IPS-NIHi7 (cell line): ENCODE results near the gene ACAN.

Experiments
- DNase-seq: peaks from one replicate; pipeline ENCODE4 v3.0.0; 2012; ENCODE audit warnings: mixed read lengths; ENCODE audit errors: extremely low spot score

The ACAN gene

GRCh38 chr15:88877415-88877814 is 74.2 kb downstream of the ACAN start:
- no peak for DNase-seq

- no peak for DNase-seq
Observed at GRCh38 chr15:88877906-88878305, 74.7 kb downstream of the ACAN start.

GRCh38 chr15:88878720-88879184 is 75.5 kb downstream of the ACAN start:
- DNase-seq: peak; percentile 90

GRCh38 chr15:88880944-88881740 is 77.9 kb downstream of the ACAN start:
- DNase-seq: no peak

GRCh38 chr15:88881775-88882174 is 78.5 kb downstream of the ACAN start:
- DNase-seq: no peak

- DNase-seq: no peak
Observed at GRCh38 chr15:88882785-88883184, 79.5 kb downstream of the ACAN start.

GRCh38 chr15:88887068-88887580 is 83.9 kb downstream of the ACAN start:
- DNase-seq: no peak

GRCh38 chr15:88888719-88889118 is 85.5 kb downstream of the ACAN start:
- no peak for DNase-seq

GRCh38 chr15:88890495-88890894 is 87.3 kb downstream of the ACAN start:
- DNase-seq: no peak

GRCh38 chr15:88891540-88892254 is 88.5 kb downstream of the ACAN start:
- no peak for DNase-seq

- DNase-seq: peak; percentile 89
Observed at GRCh38 chr15:88894348-88894818, 91.1 kb downstream of the ACAN start.

GRCh38 chr15:88894819-88895767 is 91.9 kb downstream of the ACAN start, which contains the start of gene HAPLN3:
HAPLN3 (minus strand) TSS chr15:88895544; CDS start chr15:88887298, 8,246 bp downstream.
- peak; percentile 73 for DNase-seq

GRCh38 chr15:88896333-88897033 is 93.2 kb downstream of the ACAN start:
- no peak for DNase-seq

GRCh38 chr15:88897142-88897455 is 93.9 kb downstream of the ACAN start:
- no peak for DNase-seq

GRCh38 chr15:88897456-88898194 is 94.4 kb downstream of the ACAN start:
- peak; percentile 31 for DNase-seq

GRCh38 chr15:88898736-88899135 is 95.5 kb downstream of the ACAN start:
- no peak for DNase-seq

GRCh38 chr15:88899251-88899650 is 96.0 kb downstream of the ACAN start:
- no peak for DNase-seq

- DNase-seq: no peak
Observed at GRCh38 chr15:88900309-88900981, 97.2 kb downstream of the ACAN start.

GRCh38 chr15:88900982-88901418 is 97.8 kb downstream of the ACAN start:
- no peak for DNase-seq
